ENCODE measurements around the gene GET4. TPM values are rescaled to one million over a fixed set of nuclear protein-coding genes. Genes with fewer than 3 reads are reported as not detected.
"Not testable (repeated sequence)": the region's sequence is repeated elsewhere in the genome, so short reads cannot be mapped to it uniquely, and the experiment has no call there.

GET4 gene
- polyA plus RNA-seq, 1 donor: 46.7 TPM

GRCh38 chr7:927031-927671 lies 50.8 kb downstream of the GET4 start:
- no peak for DNase-seq (ENCODE audit: low read depth)

GRCh38 chr7:929311-929711 lies 53.0 kb downstream of the GET4 start:
- DNase-seq (ENCODE audit: low read depth): no peak

- DNase-seq (ENCODE audit: low read depth): no peak
Measured at GRCh38 chr7:930975-931758, 54.8 kb downstream of the GET4 start.

GRCh38 chr7:931871-932650 lies 55.7 kb downstream of the GET4 start:
- no peak for DNase-seq (ENCODE audit: low read depth)

GRCh38 chr7:932651-932975 lies 56.3 kb downstream of the GET4 start:
- DNase-seq (ENCODE audit: low read depth): no peak

- no peak for DNase-seq (ENCODE audit: low read depth)
Measured at GRCh38 chr7:934469-935163, 58.3 kb downstream of the GET4 start.

GRCh38 chr7:935164-935873 lies 59.0 kb downstream of the GET4 start:
- DNase-seq (ENCODE audit: low read depth): no peak

GRCh38 chr7:935874-936385 lies 59.6 kb downstream of the GET4 start:
- DNase-seq (ENCODE audit: low read depth): no peak

GRCh38 chr7:936386-937054 lies 60.2 kb downstream of the GET4 start:
- no peak for DNase-seq (ENCODE audit: low read depth)

- DNase-seq (ENCODE audit: low read depth): no peak
Measured at GRCh38 chr7:937856-938484, 61.6 kb downstream of the GET4 start.

GRCh38 chr7:938546-939185 lies 62.3 kb downstream of the GET4 start:
- DNase-seq (ENCODE audit: low read depth): no peak

GRCh38 chr7:939843-940242 lies 63.5 kb downstream of the GET4 start:
- DNase-seq (ENCODE audit: low read depth): no peak

GRCh38 chr7:940599-941408 lies 64.5 kb downstream of the GET4 start:
- DNase-seq (ENCODE audit: low read depth): no peak

- not testable (repeated sequence) for DNase-seq (ENCODE audit: low read depth)
Measured at GRCh38 chr7:943793-944192, 67.4 kb downstream of the GET4 start.

GRCh38 chr7:944744-945143 lies 68.4 kb downstream of the GET4 start:
- no peak for DNase-seq (ENCODE audit: low read depth)

GRCh38 chr7:945147-945555 lies 68.8 kb downstream of the GET4 start:
- DNase-seq (ENCODE audit: low read depth): no peak

- DNase-seq (ENCODE audit: low read depth): no peak
Measured at GRCh38 chr7:945556-946255, 69.4 kb downstream of the GET4 start.

All from forelimb muscle (tissue), 1 donor.